Osteocyte (in vitro differentiated cells): ENCODE results near the gene BOD1. TPM values are rescaled to one million over a fixed set of nuclear protein-coding genes. Genes with fewer than 3 reads are reported as not detected.

Experiments
- DNase-seq: peaks from one replicate; pipeline ENCODE4 v3.0.0; 2021; ENCODE audit warnings: mixed read lengths; ENCODE audit not compliant: unreplicated experiment; ENCODE audit errors: extremely low spot score
- H3K27ac Mint-ChIP-seq: one replicate; pipeline ENCODE4 v1.8.0; 2021; ENCODE audit warnings: mild to moderate bottlenecking, mixed read lengths; ENCODE audit not compliant: unreplicated experiment
- H3K27me3 Mint-ChIP-seq: one replicate; pipeline ENCODE4 v1.8.0; 2021; ENCODE audit warnings: mixed read lengths; ENCODE audit not compliant: unreplicated experiment
- H3K36me3 Mint-ChIP-seq: one replicate; pipeline ENCODE4 v1.8.0; 2021; ENCODE audit warnings: mixed read lengths; ENCODE audit not compliant: unreplicated experiment
- H3K4me1 Mint-ChIP-seq: one replicate; pipeline ENCODE4 v1.8.0; 2021; ENCODE audit warnings: mixed read lengths; ENCODE audit not compliant: unreplicated experiment
- H3K4me3 Mint-ChIP-seq: one replicate; pipeline ENCODE4 v1.8.0; 2021; ENCODE audit warnings: mild to moderate bottlenecking, moderate library complexity, mixed read lengths; ENCODE audit not compliant: unreplicated experiment
- H3K9me3 Mint-ChIP-seq: one replicate; pipeline ENCODE4 v1.8.0; 2021; ENCODE audit warnings: mixed read lengths; ENCODE audit not compliant: unreplicated experiment
- total RNA-seq: library from RNA; stranded (reverse); gene quantifications from 2 replicates; pipeline ENCODE4 v1.2.1, GENCODE V29; 2021
- TF ChIP-seq, protein P1 (sequence below): fragments of 200-600 bp; sonication (generic); IDR thresholded peaks from 2 replicates; pipeline ENCODE4 v1.5.0; 2021; ENCODE audit warnings: antibody characterized with exemption, mild to moderate bottlenecking, moderate library complexity

BOD1 gene
- total RNA-seq, 1 donor from 2014 or later, result 70.7 TPM

DNA sequence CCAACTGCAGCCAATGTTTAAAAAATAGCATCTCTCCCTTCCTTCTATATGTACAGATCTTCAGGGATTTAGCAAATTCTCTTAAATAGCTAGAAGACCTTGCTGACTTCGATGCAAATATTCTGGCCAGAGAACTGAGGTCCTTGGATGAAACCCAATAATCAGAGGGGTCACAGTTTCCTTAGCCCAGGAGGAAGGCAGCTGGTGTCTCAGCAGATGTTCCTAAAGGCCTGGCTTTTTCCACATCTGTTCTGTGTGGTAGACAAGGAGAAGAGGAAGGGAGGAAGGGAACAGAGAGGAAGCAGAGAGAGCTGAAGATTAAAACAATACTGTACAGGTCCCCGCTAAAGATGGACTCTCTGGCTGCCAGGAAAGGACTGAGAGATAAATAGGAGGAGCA lies 33.1 kb downstream of the BOD1 start:
- Mint-ChIP-seq H3K4me1 (peaks cover 44% of the 10 kb centered on the region), H3K27me3 (no peaks in the 10 kb centered on the region), H3K9me3 (peaks cover 5% of the 10 kb centered on the region), H3K36me3 (peaks cover 11% of the 10 kb centered on the region), H3K4me3 (no peak overlapping the region), H3K27ac (peak overlapping the region; percentile 73)
- TF ChIP-seq, protein P1, sequence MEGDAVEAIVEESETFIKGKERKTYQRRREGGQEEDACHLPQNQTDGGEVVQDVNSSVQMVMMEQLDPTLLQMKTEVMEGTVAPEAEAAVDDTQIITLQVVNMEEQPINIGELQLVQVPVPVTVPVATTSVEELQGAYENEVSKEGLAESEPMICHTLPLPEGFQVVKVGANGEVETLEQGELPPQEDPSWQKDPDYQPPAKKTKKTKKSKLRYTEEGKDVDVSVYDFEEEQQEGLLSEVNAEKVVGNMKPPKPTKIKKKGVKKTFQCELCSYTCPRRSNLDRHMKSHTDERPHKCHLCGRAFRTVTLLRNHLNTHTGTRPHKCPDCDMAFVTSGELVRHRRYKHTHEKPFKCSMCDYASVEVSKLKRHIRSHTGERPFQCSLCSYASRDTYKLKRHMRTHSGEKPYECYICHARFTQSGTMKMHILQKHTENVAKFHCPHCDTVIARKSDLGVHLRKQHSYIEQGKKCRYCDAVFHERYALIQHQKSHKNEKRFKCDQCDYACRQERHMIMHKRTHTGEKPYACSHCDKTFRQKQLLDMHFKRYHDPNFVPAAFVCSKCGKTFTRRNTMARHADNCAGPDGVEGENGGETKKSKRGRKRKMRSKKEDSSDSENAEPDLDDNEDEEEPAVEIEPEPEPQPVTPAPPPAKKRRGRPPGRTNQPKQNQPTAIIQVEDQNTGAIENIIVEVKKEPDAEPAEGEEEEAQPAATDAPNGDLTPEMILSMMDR, result no peak
- DNase-seq, result no peak

DNA sequence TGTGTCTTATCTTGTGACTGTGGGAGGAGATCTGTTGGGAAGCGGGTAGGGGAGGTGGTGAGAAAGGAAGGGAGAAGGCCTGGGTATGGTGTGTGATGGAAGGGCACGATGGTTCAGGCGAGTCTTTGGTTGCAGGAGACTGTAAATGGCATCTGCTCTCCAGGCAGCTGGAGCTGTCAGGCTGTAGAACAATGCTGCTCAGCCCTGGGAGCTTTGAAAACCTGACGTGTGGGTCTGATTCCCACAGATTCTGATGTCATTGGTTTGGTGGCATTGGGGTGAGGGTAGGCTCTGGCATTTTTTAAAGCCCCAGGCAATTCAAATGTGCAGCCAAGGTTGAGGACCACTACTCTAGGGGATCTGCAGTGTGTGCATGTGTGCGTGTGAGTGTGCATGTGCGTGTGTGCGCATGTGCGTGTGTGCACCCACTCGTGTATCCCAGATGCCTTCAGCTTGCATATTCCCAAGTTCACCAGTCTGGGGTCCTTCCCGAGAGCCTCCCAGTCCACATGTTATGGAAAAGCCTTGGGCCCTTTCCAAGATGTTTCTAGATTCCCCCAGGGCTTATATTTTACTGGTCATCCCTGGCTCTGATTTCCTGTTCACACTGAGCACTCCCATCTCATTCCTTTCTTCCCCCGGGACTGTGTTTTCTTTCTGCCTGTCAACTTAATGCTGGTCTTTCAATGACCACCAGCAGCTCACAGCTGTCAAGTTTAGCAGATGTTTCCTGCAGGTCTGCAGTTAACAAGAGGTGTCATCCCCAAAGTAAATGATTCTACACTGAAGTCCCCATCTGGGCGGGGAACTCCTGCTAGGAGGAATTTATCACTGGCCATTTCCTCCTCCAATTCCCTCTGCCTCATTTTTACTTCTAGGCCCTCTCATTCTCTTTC lies 34.0 kb downstream of the BOD1 start:
- DNase-seq, result no peak
- H3K4me3 Mint-ChIP-seq, result no peak overlapping the region
- H3K9me3 Mint-ChIP-seq, result peaks cover 5% of the 10 kb centered on the region
- H3K36me3 Mint-ChIP-seq, result peaks cover 7% of the 10 kb centered on the region
- H3K27ac Mint-ChIP-seq, result peak overlapping the region; percentile 73
- H3K27me3 Mint-ChIP-seq, result no peaks in the 10 kb centered on the region
- TF ChIP-seq, protein P1, result no peak
- H3K4me1 Mint-ChIP-seq, result peaks cover 44% of the 10 kb centered on the region

DNA sequence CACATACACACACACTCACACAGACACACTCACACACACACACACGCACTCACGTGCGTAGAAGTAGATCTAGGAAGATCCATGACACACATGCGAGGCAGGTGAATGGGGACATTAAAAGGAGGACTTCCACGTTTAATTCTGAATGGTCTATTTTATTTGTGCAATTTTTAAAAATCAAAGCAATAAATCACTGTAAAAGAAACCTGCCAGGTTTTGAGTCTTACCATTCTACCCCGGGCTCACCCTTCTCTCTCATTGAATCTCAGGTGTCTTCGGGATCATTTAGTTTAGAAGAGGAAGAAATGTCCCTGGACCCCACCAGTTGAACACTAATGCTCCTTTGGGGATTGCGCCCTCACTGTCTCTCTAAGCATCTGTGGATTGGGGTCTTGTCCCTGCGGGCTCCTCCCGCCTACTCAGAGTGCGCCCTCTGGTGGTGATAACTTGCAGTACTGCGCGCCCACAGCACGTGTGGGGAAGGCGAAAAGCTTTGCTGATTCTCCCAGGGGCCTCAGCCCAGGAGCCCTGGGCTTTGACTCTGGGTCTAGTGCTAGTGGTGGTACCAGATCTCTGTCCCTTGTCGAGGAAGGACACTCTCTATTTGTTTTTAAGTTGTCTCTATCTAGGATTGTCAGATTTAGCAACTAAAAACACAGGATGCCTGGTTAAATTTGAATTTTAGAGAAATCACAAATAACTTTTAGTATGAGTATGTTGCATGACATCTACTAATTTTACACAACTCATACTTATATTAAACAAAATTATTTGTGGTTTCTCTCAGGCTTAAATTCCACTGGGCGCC lies 34.8 kb downstream of the BOD1 start:
- TF ChIP-seq, protein P1, result peak; percentile 72
- peaks cover 5% of the 10 kb centered on the region for H3K9me3 Mint-ChIP-seq
- peak overlapping the region; percentile 73 for H3K27ac Mint-ChIP-seq
- H3K4me3 Mint-ChIP-seq, result no peak overlapping the region
- no peaks in the 10 kb centered on the region for H3K27me3 Mint-ChIP-seq
- DNase-seq, result no peak
- peaks cover 5% of the 10 kb centered on the region for H3K36me3 Mint-ChIP-seq
- H3K4me1 Mint-ChIP-seq, result peaks cover 44% of the 10 kb centered on the region

DNA sequence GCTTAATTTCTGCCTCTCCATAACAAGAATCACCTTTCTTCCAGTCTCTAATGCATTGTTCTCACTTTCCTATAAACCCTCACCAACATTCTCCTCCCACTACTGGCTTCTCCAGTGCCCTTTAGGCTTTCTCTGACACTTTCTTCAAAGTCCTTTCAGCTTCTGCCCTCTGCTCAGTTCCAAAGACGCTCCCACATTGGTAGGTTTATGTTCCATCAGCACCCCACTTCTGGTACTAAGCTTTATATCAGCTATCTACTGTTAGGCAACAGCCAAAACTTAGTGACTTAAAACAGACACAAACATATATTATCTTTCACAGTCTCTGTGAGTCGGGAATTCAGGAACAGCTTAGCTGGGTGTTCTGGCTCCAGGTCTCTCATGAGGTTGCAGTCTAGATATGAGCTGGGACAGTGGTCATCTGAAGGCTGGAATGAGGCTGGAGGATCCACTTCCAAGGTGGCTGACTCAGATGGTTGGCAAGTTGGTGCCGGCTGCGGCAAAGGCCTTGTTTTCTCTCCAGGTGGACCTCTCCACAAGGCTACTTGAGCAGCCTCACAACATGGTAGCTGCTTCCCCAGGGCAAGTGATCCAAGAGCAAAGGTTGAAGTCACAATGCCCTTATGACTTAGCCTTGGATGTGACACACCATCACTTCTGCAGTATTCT lies 37.4 kb downstream of the BOD1 start:
- Mint-ChIP-seq H3K9me3 (peaks cover 5% of the 10 kb centered on the region), H3K4me3 (no peak overlapping the region), H3K27me3 (no peaks in the 10 kb centered on the region), H3K4me1 (peaks cover 53% of the 10 kb centered on the region), H3K36me3 (peaks cover 5% of the 10 kb centered on the region), H3K27ac (no peak overlapping the region)
- TF ChIP-seq, protein P1, result no peak
- no peak for DNase-seq
